Measurements from ENCODE around the gene RAB26.
"Not testable (repeated sequence)": the region's sequence is repeated elsewhere in the genome, so short reads cannot be mapped to it uniquely, and the experiment has no call there.

Gene RAB26

DNA sequence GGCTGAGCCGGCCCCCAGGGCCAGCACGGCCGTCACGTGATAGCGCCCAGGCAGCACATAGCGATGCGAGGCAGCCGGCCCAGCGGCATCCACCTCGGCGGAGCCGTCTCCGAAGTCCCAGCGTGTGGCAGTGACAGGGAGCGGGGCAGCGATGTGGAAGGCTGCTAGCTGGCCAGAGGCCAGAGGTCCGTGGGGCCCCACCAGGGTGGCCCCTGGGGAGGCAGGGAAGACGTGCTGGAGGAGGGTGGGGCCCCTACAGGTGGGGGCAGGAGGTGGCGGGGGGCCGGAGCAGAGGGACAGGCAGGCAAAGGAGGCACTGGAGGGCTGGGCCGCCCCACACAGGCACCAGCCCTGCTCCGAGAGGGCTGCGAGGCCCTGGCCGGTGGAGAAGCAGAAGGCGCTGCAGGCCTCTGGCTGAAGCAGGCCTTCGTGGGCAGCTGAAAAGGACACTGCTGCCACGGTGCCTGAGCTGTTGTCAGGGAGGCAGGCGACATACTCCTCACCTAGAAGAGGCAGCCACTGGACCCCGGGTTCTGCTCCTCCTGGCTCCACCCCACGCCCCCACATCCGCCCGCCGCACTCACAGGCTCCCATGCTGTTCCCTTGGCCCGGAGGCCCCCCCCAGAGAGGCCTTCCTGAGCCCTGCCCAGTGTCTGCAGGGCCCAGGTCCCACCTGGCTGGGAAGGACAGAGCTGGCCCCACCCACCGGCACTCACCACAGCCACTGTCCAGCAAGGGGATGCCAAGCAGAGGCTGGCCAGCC is 30.3 kb upstream of the RAB26 start:
- DNase-seq, result not testable (repeated sequence)

DNA sequence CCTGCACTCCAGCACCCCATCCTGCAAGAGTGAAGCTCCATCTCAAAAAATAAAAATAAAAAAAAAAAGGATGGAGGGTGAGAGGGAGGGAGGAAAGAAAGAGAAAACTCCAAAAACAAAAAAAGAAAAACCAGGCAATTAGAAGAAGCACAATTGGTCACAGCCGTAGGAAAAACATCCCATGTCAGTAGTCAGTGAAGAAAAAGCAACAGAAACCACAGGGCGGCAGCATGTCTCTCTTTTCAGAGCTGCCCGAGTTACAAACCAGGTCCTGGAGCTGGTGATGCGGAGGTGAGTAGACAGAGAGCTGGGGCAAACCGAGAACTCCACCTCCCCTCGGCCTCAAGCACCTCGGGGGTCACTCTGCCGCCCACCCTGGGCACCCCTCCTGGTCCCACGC is 27.1 kb upstream of the RAB26 start:
- peak; percentile 52 for DNase-seq

DNA sequence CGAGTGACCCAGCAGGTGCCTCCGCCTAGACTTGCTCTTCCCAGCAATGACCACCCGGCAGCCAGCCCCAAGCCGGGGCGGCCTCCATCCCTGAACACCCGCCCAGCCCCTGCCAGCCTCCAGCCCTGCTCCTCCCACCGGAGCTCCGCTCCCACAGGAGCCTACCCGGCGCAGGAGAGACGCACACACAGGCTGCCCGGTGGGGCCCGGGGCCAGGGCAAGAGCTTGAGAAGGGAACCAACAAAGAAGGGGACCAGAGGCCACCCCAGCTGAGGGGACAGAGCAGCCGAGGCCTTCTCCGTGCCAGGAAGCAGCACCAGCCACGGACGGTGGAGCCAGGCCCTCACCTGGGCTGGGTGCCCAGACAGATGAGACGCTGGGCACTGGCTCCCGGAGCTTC is 26.6 kb upstream of the RAB26 start:
- DNase-seq, result no peak

DNA sequence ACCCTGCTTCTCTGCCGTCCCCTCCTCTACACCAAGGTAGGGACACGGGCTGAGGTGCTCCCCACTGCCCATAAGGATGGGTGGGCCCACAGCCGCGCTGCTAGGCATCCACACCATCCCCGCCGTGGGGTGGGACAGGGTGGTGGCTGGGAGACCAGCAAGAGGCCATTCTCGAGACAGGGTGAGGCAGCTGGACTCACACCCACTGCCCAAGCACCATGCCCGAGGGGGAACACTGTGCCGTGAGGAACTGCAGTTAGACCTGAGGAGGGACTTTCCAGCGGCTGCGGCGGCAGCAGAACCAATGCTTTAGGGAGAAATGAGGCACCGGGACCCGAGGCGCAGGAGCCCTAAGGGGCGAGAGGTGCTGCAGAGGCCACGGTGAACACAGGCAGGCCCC is 26.0 kb upstream of the RAB26 start:
- no peak for DNase-seq

DNA sequence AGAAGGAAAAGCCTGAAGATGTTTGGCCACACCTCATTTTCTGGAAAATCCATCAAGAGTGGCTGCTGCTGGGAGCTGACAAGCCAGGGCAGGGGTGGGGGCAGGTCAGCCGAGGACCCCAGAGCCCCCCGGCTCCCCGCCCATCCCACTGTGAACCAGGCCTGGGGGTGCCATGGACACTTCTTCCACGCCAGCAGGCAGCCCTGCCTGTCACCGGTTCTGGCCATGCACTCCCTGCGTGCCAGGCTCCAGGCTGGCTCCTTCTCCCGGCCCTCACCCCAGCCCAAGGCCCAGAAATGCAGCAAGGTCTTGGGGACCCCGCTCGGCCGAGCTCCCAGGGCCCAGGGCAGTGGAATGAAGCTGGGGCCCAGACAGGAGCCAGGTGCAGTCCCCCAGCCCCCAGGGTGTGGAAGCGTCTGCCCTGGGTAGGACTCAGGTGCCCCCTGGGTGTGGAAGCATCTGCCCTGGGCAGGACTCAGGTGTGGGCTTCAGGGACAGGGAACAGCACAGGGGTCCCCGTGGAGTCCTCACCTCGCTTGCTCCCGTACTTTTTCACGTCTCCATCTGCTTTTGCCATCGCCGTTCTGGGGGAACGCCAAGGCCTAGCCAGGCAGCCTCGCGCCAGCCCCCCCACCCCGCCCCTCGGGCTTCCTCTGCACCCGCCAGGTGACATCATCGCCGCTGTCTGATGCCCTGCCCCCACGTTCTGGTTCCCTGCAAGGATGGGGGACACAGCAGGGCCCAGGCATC is 25.3 kb upstream of the RAB26 start:
- not testable (repeated sequence) for DNase-seq

DNA sequence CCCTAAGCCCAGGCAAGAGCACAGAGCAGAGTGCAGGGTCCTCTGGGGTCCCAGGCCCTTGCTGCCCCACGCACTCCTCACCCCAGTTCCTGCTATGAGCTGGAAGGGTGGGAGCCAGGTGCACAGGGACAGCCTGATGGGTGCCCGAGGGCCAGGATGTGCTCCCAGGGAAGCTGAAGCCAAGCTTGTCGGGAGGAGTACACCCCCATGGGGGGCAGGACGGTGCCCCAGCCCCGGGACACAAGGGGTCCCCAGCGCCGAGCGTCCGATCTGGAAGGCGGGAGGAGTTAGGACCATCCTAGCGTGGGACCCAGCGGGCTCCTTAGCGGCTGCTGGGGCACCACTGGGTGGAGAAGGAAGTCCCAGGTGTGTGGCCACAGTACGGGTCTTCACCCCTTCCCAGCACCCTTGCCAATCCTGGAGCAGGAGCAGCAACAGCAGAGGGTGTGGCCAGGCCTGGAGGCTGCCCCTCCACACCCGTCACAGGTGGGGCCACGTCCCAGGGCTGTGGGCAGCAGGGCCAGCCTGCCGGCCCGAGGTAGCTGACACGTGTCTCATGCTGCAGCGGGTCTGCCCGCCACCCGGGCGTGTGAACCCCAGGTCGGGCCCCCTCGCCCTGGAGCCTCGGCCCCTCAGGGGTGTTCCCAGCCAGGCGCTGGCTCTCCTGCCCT is 24.6 kb upstream of the RAB26 start:
- DNase-seq, result not testable (repeated sequence)

DNA sequence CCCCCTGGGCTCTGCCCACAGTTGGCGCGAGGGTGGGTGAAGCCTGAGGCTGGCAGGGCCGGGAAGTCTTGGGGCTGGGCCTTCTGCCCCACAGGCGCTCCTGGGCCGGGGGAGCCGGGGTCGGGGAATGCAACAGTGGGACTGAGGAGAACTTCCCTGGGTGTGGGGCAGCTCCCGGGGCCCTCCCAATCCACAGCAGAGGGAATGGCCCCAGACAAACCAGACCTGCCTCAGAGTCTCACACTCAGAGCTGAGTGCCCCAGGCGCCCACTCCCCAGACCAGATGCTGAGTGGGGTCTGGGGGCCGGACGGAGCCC is 24.1 kb upstream of the RAB26 start:
- not testable (repeated sequence) for DNase-seq

DNA sequence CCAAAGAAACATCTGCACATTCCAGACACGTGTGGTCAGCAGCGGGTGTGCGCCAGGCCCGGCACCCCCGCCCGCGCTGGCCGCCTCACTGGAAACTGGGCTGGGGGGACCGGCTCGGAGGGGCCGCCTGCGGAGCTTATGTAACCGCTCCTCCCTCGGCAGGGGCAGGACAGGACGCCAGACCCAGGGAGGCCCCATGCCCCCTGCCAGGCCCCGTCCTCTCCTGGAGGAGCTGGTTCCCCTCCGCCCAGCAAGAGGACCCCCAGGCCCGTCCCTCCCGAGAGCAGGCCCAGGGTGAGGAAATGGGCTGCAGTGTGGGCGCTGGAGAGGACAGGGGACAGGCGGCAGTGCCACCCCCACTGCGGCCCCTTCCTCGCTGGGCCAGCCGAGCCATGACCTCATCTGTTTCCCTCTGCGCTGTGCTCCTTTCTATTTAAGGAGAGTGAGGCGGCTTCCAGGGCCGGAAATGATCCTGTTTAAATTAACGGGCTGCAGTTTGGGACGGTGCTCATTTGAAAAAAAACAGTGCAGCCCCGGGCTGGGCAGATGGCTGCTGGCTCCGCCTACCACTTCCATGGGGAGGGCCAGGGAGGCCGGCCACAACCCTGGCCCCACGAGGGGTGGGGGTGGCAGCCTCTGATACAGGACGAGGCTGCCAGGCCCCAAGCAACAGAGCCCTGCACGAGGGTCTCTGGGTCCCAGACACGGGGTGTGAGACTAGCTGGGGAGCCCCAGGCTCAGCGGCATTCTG is 23.6 kb upstream of the RAB26 start:
- not testable (repeated sequence) for DNase-seq

DNA sequence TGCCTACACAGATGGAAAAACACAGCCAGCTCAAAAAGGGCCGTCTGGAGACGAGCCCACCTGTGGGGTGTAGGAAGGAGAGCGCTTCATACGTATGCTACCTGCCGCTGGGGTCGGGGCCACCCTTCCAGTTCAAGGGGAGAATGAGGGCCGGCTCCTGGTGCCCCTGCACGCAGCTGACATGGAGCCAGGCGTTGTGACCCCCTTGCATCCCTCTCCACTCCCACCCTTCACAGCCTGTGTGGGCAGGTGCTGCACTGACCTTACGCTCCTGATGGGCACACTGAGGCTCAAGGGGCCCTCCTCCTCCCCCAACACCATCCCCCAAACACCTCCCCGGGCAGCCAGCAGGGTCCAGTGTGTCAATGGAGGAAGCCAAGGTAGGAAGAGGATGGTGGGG is 22.8 kb upstream of the RAB26 start:
- not testable (repeated sequence) for DNase-seq

DNA sequence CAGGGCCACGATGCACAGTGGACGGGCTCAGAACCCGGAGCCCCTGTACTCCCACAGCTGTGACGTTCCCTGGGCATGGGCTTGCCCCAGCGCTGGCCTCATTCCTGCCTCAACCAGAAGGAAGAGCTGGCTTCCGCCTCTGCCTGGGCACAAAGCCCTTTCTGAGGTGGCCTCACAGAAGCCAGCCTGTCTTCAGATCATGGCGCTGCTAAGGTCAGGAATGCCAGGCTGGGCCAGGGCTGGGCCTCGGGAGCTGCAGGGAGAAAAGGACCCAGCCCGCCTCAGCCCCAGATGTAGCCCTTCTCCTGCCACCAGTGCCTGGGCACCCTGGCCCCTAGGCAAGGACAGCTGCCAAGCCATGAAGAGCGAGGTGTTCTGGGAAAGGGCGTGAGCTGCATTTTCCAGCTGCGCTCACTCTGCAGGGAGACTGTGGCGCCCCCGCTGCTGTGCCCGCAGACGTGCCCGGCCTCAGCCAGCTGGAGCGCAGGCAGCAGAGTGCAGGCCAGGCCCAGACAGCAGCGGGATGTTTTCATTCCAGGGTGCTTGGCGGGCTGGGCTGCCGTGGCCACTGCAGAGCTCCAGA is 22.2 kb upstream of the RAB26 start:
- DNase-seq, result not testable (repeated sequence)

DNA sequence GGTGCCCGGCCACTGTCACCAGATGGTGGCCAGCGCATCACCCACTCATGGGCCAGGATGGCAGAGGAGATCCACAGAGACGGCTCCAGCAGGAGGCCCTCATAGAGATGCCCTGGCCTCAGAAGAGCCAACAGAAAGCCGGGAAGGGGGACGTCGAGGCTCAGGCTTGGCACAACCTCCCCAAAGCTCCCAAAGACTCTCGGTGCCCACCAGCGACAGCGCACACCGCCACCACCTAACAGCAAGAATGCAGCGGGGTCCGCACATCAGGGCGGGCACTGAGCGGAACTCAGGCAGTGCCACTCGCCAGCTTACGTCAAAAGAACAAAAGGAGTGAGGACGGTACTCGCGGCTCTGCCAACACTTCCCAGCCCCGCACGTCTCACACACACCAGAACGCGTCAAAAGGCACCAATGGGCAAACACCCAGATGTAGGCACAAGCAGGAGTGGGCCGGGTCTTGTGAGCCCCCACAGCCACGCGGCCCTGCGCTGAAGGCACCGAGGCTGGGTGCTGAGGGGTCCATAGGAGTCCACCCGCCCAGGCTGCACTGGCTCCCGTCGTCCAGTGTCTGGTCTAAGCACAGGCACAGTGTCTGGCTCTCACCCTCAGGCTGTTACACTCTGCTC is 21.4 kb upstream of the RAB26 start:
- DNase-seq, result not testable (repeated sequence)

DNA sequence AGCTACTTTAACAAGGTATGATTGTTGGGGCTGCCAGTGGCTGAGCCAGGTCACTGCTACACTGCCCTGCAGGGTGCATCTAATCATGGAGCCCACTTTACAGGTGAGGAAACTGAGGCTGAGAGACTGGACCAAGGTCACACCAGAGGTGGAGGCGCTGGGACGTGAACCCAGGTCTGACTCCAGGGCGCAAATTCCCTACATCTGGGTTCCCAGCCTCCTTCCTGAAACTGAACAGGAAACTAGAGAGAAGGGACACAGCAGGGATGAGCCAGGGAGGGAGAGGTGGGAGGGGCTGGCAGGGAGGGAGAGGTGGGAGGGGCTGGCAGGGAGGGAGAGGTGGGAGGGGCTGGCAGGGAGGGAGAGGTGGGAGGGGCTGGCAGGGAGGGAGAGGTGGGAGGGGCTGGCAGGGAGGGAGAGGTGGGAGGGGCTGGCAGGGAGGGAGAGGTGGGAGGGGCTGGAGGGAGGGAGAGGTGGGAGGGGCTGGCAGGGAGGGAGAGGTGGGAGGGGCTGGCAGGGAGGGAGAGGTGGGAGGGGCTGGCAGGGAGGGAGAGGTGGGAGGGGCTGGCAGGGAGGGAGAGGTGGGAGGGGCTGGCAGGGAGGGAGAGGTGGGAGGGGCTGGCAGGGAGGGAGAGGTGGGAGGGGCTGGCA is 20.7 kb upstream of the RAB26 start:
- peak; percentile 51 for DNase-seq

DNA sequence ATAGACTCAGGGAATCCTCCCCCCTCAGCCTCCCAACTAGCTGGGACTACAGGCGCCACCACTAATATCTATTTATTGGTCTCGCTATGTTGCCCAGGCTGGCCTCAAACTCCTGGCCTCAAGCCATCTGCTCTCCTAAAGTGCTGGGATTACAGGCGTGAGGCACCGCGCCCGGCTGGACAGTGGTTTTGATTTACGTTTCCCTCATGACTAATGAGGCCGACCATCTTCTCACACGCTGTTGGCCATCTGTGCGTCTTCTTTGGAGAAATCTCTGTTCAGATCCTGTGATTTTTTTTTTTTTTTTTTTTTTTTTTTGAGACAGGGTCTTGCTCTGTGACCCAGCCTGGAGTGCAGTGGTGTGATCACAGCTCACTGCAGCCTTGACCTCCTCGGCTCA is 19.2 kb upstream of the RAB26 start:
- not testable (repeated sequence) for DNase-seq

DNA sequence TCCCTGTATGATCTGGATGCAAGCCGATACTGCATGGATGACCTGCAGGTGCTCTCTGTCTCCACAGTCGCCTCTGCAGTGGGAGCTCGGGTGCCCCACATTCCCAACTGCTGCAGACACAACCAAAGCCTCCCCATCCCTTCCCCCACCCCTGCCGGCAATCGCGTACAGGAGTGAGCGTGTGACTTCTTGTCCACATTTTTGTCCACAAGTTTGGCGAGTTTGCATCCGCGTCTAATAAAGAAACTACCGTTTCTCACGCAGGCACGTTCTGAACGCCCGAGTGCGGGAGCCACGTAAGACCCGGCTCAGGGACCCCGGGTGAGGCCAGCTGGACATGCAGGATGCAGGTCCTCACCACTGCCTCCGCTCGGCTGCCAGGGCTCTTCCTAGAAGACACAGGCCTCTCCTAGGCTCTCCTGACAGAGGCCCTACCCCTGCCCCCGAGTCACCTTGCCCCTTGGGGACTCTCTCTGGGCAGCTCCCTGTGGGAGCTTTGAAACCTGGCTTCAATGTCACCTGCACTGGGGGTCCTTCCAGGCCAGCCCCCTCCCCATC is 18.5 kb upstream of the RAB26 start:
- DNase-seq, result not testable (repeated sequence)

DNA sequence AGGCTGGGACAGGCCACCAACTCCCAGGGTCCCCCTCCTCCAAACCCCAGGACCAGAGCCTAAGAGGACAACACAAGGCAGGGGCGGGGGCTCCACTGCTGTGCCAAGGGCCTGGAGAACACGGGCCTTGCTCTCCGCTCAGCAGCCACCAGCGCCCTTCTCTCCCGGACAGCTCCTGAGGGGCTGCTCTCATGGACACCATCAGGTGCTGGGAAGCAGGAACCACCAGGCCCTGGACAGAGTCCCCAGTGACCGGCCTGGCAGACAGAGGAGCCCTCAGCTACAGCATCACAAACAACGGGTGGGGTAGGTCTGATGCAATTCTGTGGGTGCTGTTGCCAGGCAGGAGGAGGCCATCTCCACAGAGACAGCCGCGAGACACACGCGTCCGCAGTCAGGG is 14.6 kb upstream of the RAB26 start:
- DNase-seq, result not testable (repeated sequence)

DNA sequence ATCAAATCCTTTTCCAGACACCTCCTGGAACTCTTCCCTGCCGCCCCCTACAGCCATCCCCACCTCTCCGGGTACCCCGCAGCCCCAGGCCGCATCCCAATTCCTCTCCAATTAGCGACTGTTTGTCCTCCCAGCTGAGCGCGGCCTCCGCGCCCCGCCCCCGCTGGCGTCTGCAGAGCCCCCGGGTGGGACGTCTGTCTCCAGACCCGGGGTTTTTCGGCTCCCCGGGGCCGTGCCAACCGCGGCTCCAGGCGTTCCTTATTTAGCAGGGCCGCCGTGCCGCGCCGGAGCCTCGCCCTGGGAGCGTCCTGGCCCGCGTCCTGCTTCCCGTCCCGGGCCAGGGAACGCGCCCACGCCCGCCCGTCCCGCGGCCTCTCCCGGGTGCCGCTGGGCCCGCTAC is 13.4 kb upstream of the RAB26 start:
- not testable (repeated sequence) for DNase-seq

DNA sequence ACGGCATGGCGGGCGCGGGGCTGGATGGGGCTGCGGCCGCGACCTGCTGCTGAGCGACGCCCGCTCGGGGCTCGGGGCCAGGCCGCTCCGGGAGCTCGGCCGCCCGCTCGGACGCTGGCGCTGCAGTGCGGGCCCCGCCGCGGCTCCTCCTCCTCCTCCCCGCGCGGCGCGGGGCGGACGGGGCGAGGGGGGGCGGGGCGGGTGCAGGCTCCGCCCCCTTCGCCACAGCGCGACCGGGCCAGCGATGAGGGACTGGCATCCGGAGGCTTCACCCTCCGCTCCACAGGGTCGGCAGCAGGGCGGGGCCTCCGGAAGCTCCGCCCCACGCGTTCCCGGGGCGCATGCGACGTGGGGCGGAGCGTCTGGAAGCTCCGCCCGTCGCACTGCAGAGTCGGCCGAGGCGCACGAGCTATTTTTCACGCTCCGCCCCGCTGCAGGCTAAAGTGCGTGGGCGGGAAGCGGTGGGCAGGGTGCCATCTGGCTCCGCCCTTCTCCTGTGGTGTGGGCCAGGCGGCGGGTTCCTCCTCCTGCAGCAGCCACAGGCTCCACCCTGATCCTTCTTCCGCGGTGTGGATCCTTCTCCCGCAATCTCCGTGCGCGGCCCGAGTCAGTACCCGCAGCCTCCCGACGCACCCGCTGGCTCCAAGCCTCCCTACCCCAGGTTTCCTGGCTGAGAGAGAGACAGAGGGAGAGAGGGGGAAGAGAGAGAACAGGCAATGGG is 12.5 kb upstream of the RAB26 start, which contains the start of gene PKD1:
PKD1 (minus strand) TSS at position 129 of the 721 bp plus-strand sequence. CDS start 209 bp downstream, outside the sequence.
- DNase-seq, result peak; percentile 98

DNA sequence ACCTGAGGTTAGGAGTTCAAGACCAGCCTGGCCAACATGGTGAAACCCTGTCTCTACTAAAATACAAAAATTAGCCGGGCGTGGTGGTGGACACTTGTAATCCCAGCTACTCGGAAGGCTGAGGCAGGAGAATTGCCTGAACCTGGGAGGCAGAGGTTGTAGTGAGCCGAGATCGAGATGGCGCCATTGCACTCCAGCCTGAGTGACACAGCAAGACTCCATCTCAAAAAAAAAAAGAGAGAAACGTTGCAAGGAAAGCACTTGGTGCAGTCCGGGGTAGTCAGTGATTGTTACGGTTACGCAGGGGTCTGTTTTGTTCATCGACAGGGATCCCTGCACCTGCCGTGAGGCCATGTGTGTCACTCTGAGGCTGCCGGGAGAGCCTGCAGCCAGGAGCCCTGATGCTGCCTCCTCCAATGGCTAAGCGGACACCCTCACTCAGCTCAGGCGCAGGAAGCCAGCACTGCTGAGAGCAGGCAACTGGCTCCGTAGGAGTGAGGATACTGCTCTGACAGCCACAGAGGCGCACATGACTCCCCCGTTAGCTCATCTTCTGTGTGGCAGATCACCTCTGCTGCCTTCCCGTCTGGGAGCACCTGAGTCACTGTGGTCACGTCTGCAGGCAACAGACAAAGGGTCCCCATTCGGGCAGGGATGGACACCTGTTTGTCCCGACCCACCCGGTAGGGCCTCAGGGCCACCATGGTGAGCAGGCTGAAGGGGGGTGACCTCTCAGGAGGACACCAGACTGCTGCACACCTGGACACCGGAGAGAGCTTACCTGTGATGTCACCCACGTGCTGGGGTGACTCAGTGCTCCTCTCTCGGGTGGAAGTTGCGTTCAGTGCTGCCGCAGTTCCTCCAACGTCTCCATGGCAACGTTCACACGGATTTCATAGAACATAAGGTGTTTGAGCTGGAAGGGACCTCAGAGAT is 5.2 kb upstream of the RAB26 start:
- no peak for DNase-seq

DNA sequence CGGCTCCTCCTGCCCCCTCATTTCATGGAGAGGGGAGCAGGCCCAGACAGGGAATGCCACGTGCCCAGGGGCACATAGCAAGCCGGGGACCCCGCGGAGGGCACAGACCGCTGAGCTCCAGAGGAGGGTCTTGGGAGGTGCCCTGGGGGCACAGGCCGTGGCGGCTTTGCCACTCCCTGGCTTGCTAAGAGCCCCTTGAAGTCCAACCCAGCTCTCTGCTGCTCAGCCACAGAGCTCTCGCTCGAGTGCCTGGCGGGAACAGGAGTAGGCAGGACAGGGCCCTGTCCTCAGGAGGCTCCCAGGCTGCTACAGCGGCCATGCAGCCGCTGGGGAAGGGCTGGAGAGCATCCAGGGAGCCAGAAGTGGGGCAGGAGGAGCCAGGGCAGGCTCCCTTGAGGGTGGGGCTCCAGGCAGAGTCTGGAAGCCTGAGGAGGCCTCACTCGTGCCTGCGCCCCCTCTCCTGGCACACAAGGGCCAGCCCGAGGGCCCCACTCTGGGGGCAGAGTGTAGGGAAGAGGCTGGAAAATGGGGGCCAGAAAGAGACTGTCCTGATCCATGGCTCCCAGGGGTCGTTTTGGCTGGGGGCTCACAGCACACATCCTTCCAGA is 4.4 kb upstream of the RAB26 start:
- DNase-seq, result no peak
